ENCODE measurements around the gene PHF11.

PHF11 gene

GRCh38 chr13:49464621-49465325 is 31.0 kb upstream of the PHF11 start:
- Histone ChIP-seq H2BK15ac (ENCODE audit: low read length) (no peak overlapping the region), H3K27me3 (ENCODE audit: control insufficient read depth in 3 of 3, insufficient read depth in 3 of 3, low read depth in 1 of 3, low read length in 3 of 3) (no peaks in the 10 kb centered on the region), H2BK5ac (ENCODE audit: low read length) (no peak overlapping the region), H3K18ac (ENCODE audit: low read length) (no peak overlapping the region), H3K4me2 (ENCODE audit: insufficient read depth, low read length, poor library complexity, severe bottlenecking) (no peak overlapping the region), H2BK12ac (ENCODE audit: low read length) (no peak overlapping the region), H3K9me3 (replicated peaks in 1 of 2; ENCODE audit: control insufficient read depth in 2 of 2, insufficient read depth in 1 of 2, low read depth in 1 of 2, low read length in 2 of 2) (peaks cover 8 to 24% of the 10 kb centered on the region in 2 donors), H3K27ac (replicated peaks; ENCODE audit: low read length) (no peak overlapping the region), H3K4ac (ENCODE audit: low read length) (no peak overlapping the region), H2BK120ac (ENCODE audit: low read depth, low read length) (no peak overlapping the region), H3K4me1 (ENCODE audit: control insufficient read depth in 2 of 2, insufficient read depth in 1 of 2, low read depth in 1 of 2, low read length in 2 of 2) (no peaks in the 10 kb centered on the region), H4K8ac (ENCODE audit: low read depth, low read length) (no peak overlapping the region), H4K91ac (ENCODE audit: low read depth, low read length, poor library complexity) (no peak overlapping the region), H3K14ac (ENCODE audit: low read length) (no peak overlapping the region), H2AK5ac (ENCODE audit: low read depth, low read length) (no peak overlapping the region), H3K4me3 (ENCODE audit: low read length in 2 of 2) (no peak overlapping the region), H3K36me3 (replicated peaks in 1 of 2; ENCODE audit: control insufficient read depth in 2 of 2, insufficient read depth in 2 of 2, low read length in 2 of 2) (peaks cover 5 to 42% of the 10 kb centered on the region in 2 donors), H3K23ac (ENCODE audit: low read depth, low read length, poor library complexity) (no peak overlapping the region), H3K9ac (ENCODE audit: low read depth, low read length, poor library complexity) (no peak overlapping the region), H3K79me1 (ENCODE audit: low read depth, low read length) (no peaks in the 10 kb centered on the region), H2AFZ (ENCODE audit: low read length) (no peak overlapping the region)
- WGBS, 2 donors (ENCODE audit: extremely low coverage in 2 of 2, insufficient read length in 2 of 2, insufficient replicate concordance in 1 of 2), result no CpG with 5 or more reads among the region's 4 CpGs
- DNase-seq (ENCODE audit: low spot score), result no peak

- H3K4me3 ChIP-seq (ENCODE audit: low read length in 2 of 2), result no peak overlapping the region
Measured at GRCh38 chr13:49466292-49466838, 29.4 kb upstream of the PHF11 start.

GRCh38 chr13:49472186-49472585 is 23.6 kb upstream of the PHF11 start:
- no peak overlapping the region for H3K4me3 ChIP-seq (ENCODE audit: low read length in 2 of 2)
- no peak overlapping the region for H2AK5ac ChIP-seq (ENCODE audit: low read depth, low read length)
- H3K27ac ChIP-seq (replicated peaks; ENCODE audit: low read length), result no peak overlapping the region
- H3K27me3 ChIP-seq (ENCODE audit: control insufficient read depth in 3 of 3, insufficient read depth in 3 of 3, low read depth in 1 of 3, low read length in 3 of 3), result no peaks in the 10 kb centered on the region
- H3K9ac ChIP-seq (ENCODE audit: low read depth, low read length, poor library complexity), result no peak overlapping the region
- WGBS, 2 donors (ENCODE audit: extremely low coverage in 2 of 2, insufficient read length in 2 of 2, insufficient replicate concordance in 1 of 2), result no CpG with 5 or more reads among the region's 1 CpG
- no peak overlapping the region for H3K18ac ChIP-seq (ENCODE audit: low read length)
- no peak overlapping the region for H3K4ac ChIP-seq (ENCODE audit: low read length)
- peaks cover 0 to 32% of the 10 kb centered on the region in 2 donors for H3K36me3 ChIP-seq (replicated peaks in 1 of 2; ENCODE audit: control insufficient read depth in 2 of 2, insufficient read depth in 2 of 2, low read length in 2 of 2)
- no peak overlapping the region for H2AFZ ChIP-seq (ENCODE audit: low read length)
- H3K4me2 ChIP-seq (ENCODE audit: insufficient read depth, low read length, poor library complexity, severe bottlenecking), result no peak overlapping the region
- no peak overlapping the region for H3K14ac ChIP-seq (ENCODE audit: low read length)
- no peaks in the 10 kb centered on the region for H3K9me3 ChIP-seq (replicated peaks in 1 of 2; ENCODE audit: control insufficient read depth in 2 of 2, insufficient read depth in 1 of 2, low read depth in 1 of 2, low read length in 2 of 2)
- no peak overlapping the region for H2BK120ac ChIP-seq (ENCODE audit: low read depth, low read length)
- no peak for DNase-seq (ENCODE audit: low spot score)
- H4K8ac ChIP-seq (ENCODE audit: low read depth, low read length), result no peak overlapping the region
- no peaks in the 10 kb centered on the region for H3K4me1 ChIP-seq (ENCODE audit: control insufficient read depth in 2 of 2, insufficient read depth in 1 of 2, low read depth in 1 of 2, low read length in 2 of 2)
- no peak overlapping the region for H2BK12ac ChIP-seq (ENCODE audit: low read length)
- no peaks in the 10 kb centered on the region for H3K79me1 ChIP-seq (ENCODE audit: low read depth, low read length)
- H3K23ac ChIP-seq (ENCODE audit: low read depth, low read length, poor library complexity), result no peak overlapping the region
- H2BK15ac ChIP-seq (ENCODE audit: low read length), result no peak overlapping the region
- no peak overlapping the region for H2BK5ac ChIP-seq (ENCODE audit: low read length)
- no peak overlapping the region for H4K91ac ChIP-seq (ENCODE audit: low read depth, low read length, poor library complexity)

More at GRCh38 chr13:49466292-49466838, 29.4 kb upstream of the PHF11 start:
- Histone ChIP-seq H3K23ac (ENCODE audit: low read depth, low read length, poor library complexity) (no peak overlapping the region), H2BK120ac (ENCODE audit: low read depth, low read length) (no peak overlapping the region), H3K27me3 (ENCODE audit: control insufficient read depth in 3 of 3, insufficient read depth in 3 of 3, low read depth in 1 of 3, low read length in 3 of 3) (no peaks in the 10 kb centered on the region), H2BK5ac (ENCODE audit: low read length) (no peak overlapping the region), H2BK12ac (ENCODE audit: low read length) (no peak overlapping the region), H2AK5ac (ENCODE audit: low read depth, low read length) (no peak overlapping the region), H2AFZ (ENCODE audit: low read length) (no peak overlapping the region), H3K36me3 (replicated peaks in 1 of 2; ENCODE audit: control insufficient read depth in 2 of 2, insufficient read depth in 2 of 2, low read length in 2 of 2) (peaks cover 5 to 41% of the 10 kb centered on the region in 2 donors), H4K91ac (ENCODE audit: low read depth, low read length, poor library complexity) (no peak overlapping the region), H3K9me3 (replicated peaks in 1 of 2; ENCODE audit: control insufficient read depth in 2 of 2, insufficient read depth in 1 of 2, low read depth in 1 of 2, low read length in 2 of 2) (peaks cover 8 to 24% of the 10 kb centered on the region in 2 donors), H3K27ac (replicated peaks; ENCODE audit: low read length) (no peak overlapping the region), H2BK15ac (ENCODE audit: low read length) (no peak overlapping the region), H4K8ac (ENCODE audit: low read depth, low read length) (no peak overlapping the region), H3K79me1 (ENCODE audit: low read depth, low read length) (no peaks in the 10 kb centered on the region), H3K4ac (ENCODE audit: low read length) (no peak overlapping the region), H3K18ac (ENCODE audit: low read length) (no peak overlapping the region), H3K9ac (ENCODE audit: low read depth, low read length, poor library complexity) (no peak overlapping the region), H3K4me2 (ENCODE audit: insufficient read depth, low read length, poor library complexity, severe bottlenecking) (no peak overlapping the region), H3K4me1 (ENCODE audit: control insufficient read depth in 2 of 2, insufficient read depth in 1 of 2, low read depth in 1 of 2, low read length in 2 of 2) (no peaks in the 10 kb centered on the region), H3K14ac (ENCODE audit: low read length) (no peak overlapping the region)
- WGBS, 2 donors (ENCODE audit: extremely low coverage in 2 of 2, insufficient read length in 2 of 2, insufficient replicate concordance in 1 of 2), result no CpG with 5 or more reads among the region's 5 CpGs
- DNase-seq (ENCODE audit: low spot score), result no peak

GRCh38 chr13:49476529-49476928 is 19.2 kb upstream of the PHF11 start:
- no peak overlapping the region for H2BK15ac ChIP-seq (ENCODE audit: low read length)
- H3K36me3 ChIP-seq (replicated peaks in 1 of 2; ENCODE audit: control insufficient read depth in 2 of 2, insufficient read depth in 2 of 2, low read length in 2 of 2), result peaks cover 0 to 51% of the 10 kb centered on the region in 2 donors
- no peaks in the 10 kb centered on the region for H3K9me3 ChIP-seq (replicated peaks in 1 of 2; ENCODE audit: control insufficient read depth in 2 of 2, insufficient read depth in 1 of 2, low read depth in 1 of 2, low read length in 2 of 2)
- no peak overlapping the region for H2BK5ac ChIP-seq (ENCODE audit: low read length)
- no peak overlapping the region for H3K14ac ChIP-seq (ENCODE audit: low read length)
- no peak overlapping the region for H3K27ac ChIP-seq (replicated peaks; ENCODE audit: low read length)
- H3K27me3 ChIP-seq (ENCODE audit: control insufficient read depth in 3 of 3, insufficient read depth in 3 of 3, low read depth in 1 of 3, low read length in 3 of 3), result no peaks in the 10 kb centered on the region
- no peak overlapping the region for H3K4ac ChIP-seq (ENCODE audit: low read length)
- no peak overlapping the region for H4K8ac ChIP-seq (ENCODE audit: low read depth, low read length)
- no peak overlapping the region for H3K4me3 ChIP-seq (ENCODE audit: low read length in 2 of 2)
- no peak overlapping the region for H4K91ac ChIP-seq (ENCODE audit: low read depth, low read length, poor library complexity)
- H2BK120ac ChIP-seq (ENCODE audit: low read depth, low read length), result no peak overlapping the region
- no peaks in the 10 kb centered on the region for H3K79me1 ChIP-seq (ENCODE audit: low read depth, low read length)
- H2BK12ac ChIP-seq (ENCODE audit: low read length), result no peak overlapping the region
- H3K4me1 ChIP-seq (ENCODE audit: control insufficient read depth in 2 of 2, insufficient read depth in 1 of 2, low read depth in 1 of 2, low read length in 2 of 2), result no peaks in the 10 kb centered on the region
- H3K4me2 ChIP-seq (ENCODE audit: insufficient read depth, low read length, poor library complexity, severe bottlenecking), result no peak overlapping the region
- no peak overlapping the region for H3K18ac ChIP-seq (ENCODE audit: low read length)
- no peak overlapping the region for H3K9ac ChIP-seq (ENCODE audit: low read depth, low read length, poor library complexity)
- H2AFZ ChIP-seq (ENCODE audit: low read length), result no peak overlapping the region
- no peak overlapping the region for H2AK5ac ChIP-seq (ENCODE audit: low read depth, low read length)
- WGBS, 2 donors (ENCODE audit: extremely low coverage in 2 of 2, insufficient read length in 2 of 2, insufficient replicate concordance in 1 of 2), result no CpG with 5 or more reads among the region's 7 CpGs
- DNase-seq (ENCODE audit: low spot score), result no peak
- no peak overlapping the region for H3K23ac ChIP-seq (ENCODE audit: low read depth, low read length, poor library complexity)
